Ovary (tissue), 9 donors: ENCODE data around the gene CDKAL1. TPM values are rescaled to one million over a fixed set of nuclear protein-coding genes. Genes with fewer than 3 reads are reported as not detected.

Source experiments
- DNase-seq, 5 donors: peaks; one replicate each; pipeline ENCODE4 v3.0.0-alpha.2; 2019 to 2020
- H3K27ac ChIP-seq, 2 donors: fragments of 200-600 bp; one replicate each; pipeline versions ENCODE4 v1.5.1 to v1.8.0; 2019 to 2022
- H3K27me3 ChIP-seq: fragments of 200-600 bp; one replicate; pipeline ENCODE4 v1.8.0; 2022
- H3K36me3 ChIP-seq: fragments of 200-600 bp; sonication (generic); one replicate; pipeline ENCODE4 v1.5.1; 2019
- H3K4me1 ChIP-seq: one replicate; pipeline ENCODE4 v1.8.1; 2013; ENCODE audit warnings: mild to moderate bottlenecking, moderate library complexity; ENCODE audit not compliant: insufficient read depth
- H3K4me3 ChIP-seq: fragments of 200-600 bp; sonication (generic); one replicate; pipeline ENCODE4 v1.5.1; 2017
- H3K9me3 ChIP-seq, 2 donors: fragments of 200-600 bp in 1 of 2; sonication (generic) in 1 of 2; one replicate each; pipeline versions ENCODE4 v1.5.1 to v1.8.1; 2013 to 2019; ENCODE audit warnings: mild to moderate bottlenecking in 1 of 2, moderate library complexity in 1 of 2
- CTCF ChIP-seq, 3 donors: fragments of 450-650 bp in 2 of 3; fragments of 200-600 bp in 1 of 3; IDR thresholded peaks; one replicate each; pipeline versions ENCODE4 v1.5.1 to v1.8.0; 2016 to 2022; ENCODE audit warnings: antibody characterized with exemption in 3 of 3, mild to moderate bottlenecking in 1 of 3
- EP300 ChIP-seq: sonication (generic); formaldehyde crosslinking; IDR thresholded peaks from one replicate; pipeline ENCODE4 v1.6.1; 2017; ENCODE audit warnings: antibody characterized with exemption
- POLR2A ChIP-seq: fragments of 450-650 bp; IDR thresholded peaks from one replicate; pipeline ENCODE4 v1.6.1; 2017; ENCODE audit warnings: antibody characterized with exemption, mild to moderate bottlenecking, moderate library complexity
- WGBS, 3 donors: extraction: QIAGEN DNeasy Blood & Tissue Kit in 1 of 3; methylation state at CpG; one replicate each; pipeline versions ENCODE4 v1.1.5 to v1.1.7; 2013 to 2017; 5-methylcytosine and 5-hydroxymethylcytosine counted together
- intact Hi-C, 4 donors: fragments of 100-400 bp; cut with DNase I; formaldehyde crosslinking; loops; one replicate each; pipeline versions ENCODE4 v1.11.0 to v1.15.1; 2022 to 2023
- polyA plus RNA-seq, 2 donors: library from polyadenylated mRNA; stranded (reverse); fragments of 200-250 nt in 1 of 2; fragments of 350-450 nt in 1 of 2; fragmentation: Illumina TruSeq in 1 of 2; extraction: RNeasy Lipid Tissue Mini Kit (QIAGEN cat#74804) in 1 of 2; gene quantifications; one replicate each; pipeline ENCODE4 v1.2.3, GENCODE V29; 2013 to 2014
- total RNA-seq, 7 donors: library from RNA; depleted of rRNA in 2 of 7; stranded (reverse); fragments of >200 nt in 2 of 7; fragmentation: NEBNext Ultra II Directional in 3 of 7; extraction: Animal tissue kit (Norgen Biotek cat#: 25700) in 3 of 7; gene quantifications; one replicate each; pipeline versions ENCODE4 v1.1.0 to v1.2.4, GENCODE V29; 2016 to 2023
- donor health status: DM: no; HTN: no; CAD: no; lungs with moderate emphysema.
- donor health status: DM: no; HTN: no; CAD: no.
- donor health status: Bipolar disorder and iron deficiency.
- donor health status: DM: yes; HTN: yes; CAD: no.
- donor health status: DM: no; HTN: no; CAD: no.
- donor health status: DM: yes; HTN: yes; CAD: no.

CDKAL1 gene
- total and polyA plus RNA-seq, 9 donors: 6.8 to 21.3 (median 18.9) TPM

DNA sequence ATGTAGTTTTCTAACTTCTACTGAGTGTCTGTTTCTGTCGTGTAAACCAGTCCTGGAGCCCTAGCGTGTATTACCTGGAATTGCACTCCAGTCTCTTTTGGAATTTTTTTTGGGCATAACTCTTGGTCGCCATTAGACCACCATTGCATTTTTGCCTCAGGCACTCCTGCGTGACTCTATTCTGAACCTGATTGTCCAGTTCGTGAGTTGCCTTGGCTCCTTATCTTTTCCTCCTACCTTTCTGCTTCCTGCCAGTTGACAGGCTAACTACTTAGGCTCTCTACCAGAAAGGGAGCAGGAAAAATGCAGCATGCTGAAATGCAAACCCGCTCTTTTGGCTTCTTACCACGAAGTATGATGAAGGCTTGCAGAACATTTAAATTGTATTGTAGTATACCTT is 568.4 kb downstream of the CDKAL1 start:
- no peak for TF ChIP-seq POLR2A
- TF ChIP-seq CTCF (IDR thresholded peaks at IDR 0.05): no peak
- no peak for TF ChIP-seq EP300
- Histone ChIP-seq H3K36me3 (no peaks in the 10 kb centered on the region), H3K4me1 (peaks cover 1% of the 10 kb centered on the region), H3K27ac (no peak overlapping the region), H3K27me3 (no peaks in the 10 kb centered on the region), H3K9me3 (no peaks in the 10 kb centered on the region), H3K4me3 (no peak overlapping the region)
- intact Hi-C loops: no loop called here
- DNase-seq: no peak
- 90 to 91% (median 90%) methylated on average over 7 of the region's 7 CpGs for WGBS, 3 donors

- H3K4me1 ChIP-seq: peaks cover 1% of the 10 kb centered on the region
- TF ChIP-seq EP300 (no peak), CTCF (IDR thresholded peaks at IDR 0.05) (no peak), POLR2A (no peak)
- intact Hi-C loops: no loop called here
- DNase-seq: no peak
- no peaks in the 10 kb centered on the region for H3K27me3 ChIP-seq
- WGBS, 3 donors: 19 to 33% (median 31%) methylated on average over 4 of the region's 4 CpGs
- no peaks in the 10 kb centered on the region for H3K36me3 ChIP-seq
- H3K9me3 ChIP-seq: no peaks in the 10 kb centered on the region
- H3K27ac ChIP-seq: peak overlapping the region in 1 of 2 donors; percentile 10
- H3K4me3 ChIP-seq: no peak overlapping the region
Observed at GRCh38 chr6:21103626-21104224, 569.5 kb downstream of the CDKAL1 start.

DNA sequence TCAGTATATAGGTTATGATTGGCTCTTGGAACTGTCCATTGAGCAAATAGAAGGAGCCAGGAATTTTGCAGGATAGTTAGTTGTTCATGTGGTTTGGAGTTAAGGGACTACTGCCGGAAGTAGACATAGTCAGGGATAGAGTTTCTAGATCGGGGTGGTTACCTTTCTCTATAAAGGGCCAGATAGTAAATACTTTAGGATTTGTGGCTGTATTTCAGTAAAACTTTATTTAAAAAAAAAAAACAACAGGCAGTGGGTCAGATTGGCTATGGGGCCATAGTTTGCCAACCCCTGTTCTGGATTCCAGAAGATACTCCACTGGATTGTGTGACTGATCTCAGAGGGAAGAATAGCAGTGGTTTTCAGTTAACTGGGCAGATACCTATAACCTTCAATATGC is 570.0 kb downstream of the CDKAL1 start:
- 92 to 97% (median 96%) methylated on average over 2 of the region's 2 CpGs for WGBS, 3 donors
- TF ChIP-seq CTCF (IDR thresholded peaks at IDR 0.05) (no peak), EP300 (no peak), POLR2A (no peak)
- H3K27ac ChIP-seq: peak overlapping the region in 1 of 2 donors; percentile 10

DNA sequence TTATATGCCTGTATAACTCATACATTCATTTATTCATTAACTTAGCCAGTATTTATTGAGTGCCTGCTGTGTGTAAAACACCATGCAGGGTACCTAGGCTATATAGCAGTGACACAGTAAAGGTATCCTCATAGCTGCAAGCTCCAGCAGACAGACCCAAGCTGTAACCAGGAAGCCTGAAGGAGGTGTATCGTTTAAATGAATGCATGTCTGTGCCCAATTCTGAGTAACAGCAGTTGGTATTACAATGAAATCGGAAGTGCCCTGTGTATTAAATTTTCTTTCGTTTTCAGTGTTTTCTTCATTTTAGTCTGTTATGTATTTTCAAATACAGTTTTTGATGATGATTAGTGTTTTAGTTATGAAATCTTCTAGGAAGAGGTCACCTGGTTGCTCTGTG is 573.5 kb downstream of the CDKAL1 start:
- TF ChIP-seq POLR2A: no peak
- no peak for TF ChIP-seq CTCF (IDR thresholded peaks at IDR 0.05)
- no peak for TF ChIP-seq EP300
- WGBS, 3 donors: 92 to 95% (median 93%) methylated on average over 3 of the region's 3 CpGs
- intact Hi-C loops: no loop called here

More for the DNA sequence above, 570.0 kb downstream of the CDKAL1 start:
- H3K4me3 ChIP-seq: no peak overlapping the region
- no peaks in the 10 kb centered on the region for H3K9me3 ChIP-seq
- no peak for DNase-seq
- peaks cover 1% of the 10 kb centered on the region for H3K4me1 ChIP-seq
- intact Hi-C loops: no loop called here
- H3K36me3 ChIP-seq: no peaks in the 10 kb centered on the region
- H3K27me3 ChIP-seq: no peaks in the 10 kb centered on the region

More for the DNA sequence above, 573.5 kb downstream of the CDKAL1 start:
- Histone ChIP-seq H3K9me3 (no peaks in the 10 kb centered on the region), H3K27ac (no peak overlapping the region), H3K4me1 (peaks cover 7% of the 10 kb centered on the region), H3K4me3 (no peak overlapping the region), H3K36me3 (no peaks in the 10 kb centered on the region), H3K27me3 (no peaks in the 10 kb centered on the region)
- DNase-seq: no peak
